IMR-90 (cell line): Measurements from ENCODE around the gene FYCO1. TPM values are rescaled to one million over a fixed set of nuclear protein-coding genes. Genes with fewer than 3 reads are reported as not detected.

ENCODE experiments used
- ATAC-seq: fragments of 200-7000 bp; cut with Tn5 transposase; 2 replicates; pipeline ENCODE4 v1.9.1; 2020; ENCODE audit warnings: low read depth, mild to moderate bottlenecking, moderate library complexity
- BruUV-seq: library from RNA; stranded (reverse); fragments of 400-500 nt; replicated peaks from 2 replicates; lab custom pipeline; 2021; lab: Mats Ljungman, UMichigan
- CTCF ChIA-PET: fragments of 300-600 bp; formaldehyde crosslinking; extraction: SDS; loops from one replicate; lab custom pipeline; 2021; ENCODE audit warnings: antibody characterized with exemption; lab: Yijun Ruan, JAX
- POLR2A ChIA-PET: fragments of 300-600 bp; sonication (Branson Sonifier 250); formaldehyde crosslinking; loops from one replicate; lab custom pipeline; 2022; ENCODE audit warnings: antibody characterized with exemption; ENCODE audit not compliant: unreplicated experiment; lab: Charles Lee
- DNase-seq: peaks from one replicate; pipeline ENCODE4 v3.0.0; 2013
- H2AFZ ChIP-seq: replicated peaks from 2 replicates; pipeline ENCODE3; 2013; ENCODE audit warnings: low read length, mild to moderate bottlenecking; ENCODE audit not compliant: poor library complexity
- H2AK5ac ChIP-seq: 2 replicates; pipeline ENCODE4 v1.6.1; 2013; ENCODE audit warnings: low read depth, low read length, inconsistent platforms
- H2AK9ac ChIP-seq: replicated peaks from 2 replicates; pipeline ENCODE3; 2013; ENCODE audit warnings: mild to moderate bottlenecking, low read depth, low read length, moderate library complexity; ENCODE audit not compliant: poor library complexity
- H2BK120ac ChIP-seq: 2 replicates; pipeline ENCODE4 v1.6.1; 2013; ENCODE audit warnings: low read depth, low read length, inconsistent platforms
- H2BK15ac ChIP-seq: 3 replicates; pipeline ENCODE4 v1.6.1; 2013; ENCODE audit warnings: low read depth, low read length, inconsistent platforms
- H2BK20ac ChIP-seq: 2 replicates; pipeline ENCODE4 v1.6.1; 2013; ENCODE audit warnings: low read depth, mild to moderate bottlenecking, inconsistent platforms, low read length, moderate library complexity
- H2BK5ac ChIP-seq: 2 replicates; pipeline ENCODE4 v1.6.1; 2013; ENCODE audit warnings: mild to moderate bottlenecking, low read depth, low read length, inconsistent platforms; ENCODE audit not compliant: poor library complexity, severe bottlenecking
- H3K14ac ChIP-seq: replicated peaks from 2 replicates; pipeline ENCODE4 v1.6.1; 2013; ENCODE audit warnings: low read depth, low read length, inconsistent platforms
- H3K18ac ChIP-seq: 2 replicates; pipeline ENCODE4 v1.6.1; 2013; ENCODE audit warnings: low read depth, low read length, control low read depth
- H3K23ac ChIP-seq: 2 replicates; pipeline ENCODE4 v1.6.1; 2013; ENCODE audit warnings: low read depth, low read length, inconsistent platforms
- H3K27ac ChIP-seq: 2 replicates; pipeline ENCODE4 v1.5.1; 2013; ENCODE audit warnings: mild to moderate bottlenecking, control low read depth, low read length; ENCODE audit not compliant: insufficient read depth
- H3K27me3 ChIP-seq: 2 replicates; pipeline ENCODE4 v1.6.1; 2013; ENCODE audit warnings: low read length; ENCODE audit not compliant: control insufficient read depth, insufficient read depth
- H3K36me3 ChIP-seq: 2 replicates; pipeline ENCODE4 v1.6.1; 2013; ENCODE audit warnings: low read length, mixed read lengths; ENCODE audit not compliant: control insufficient read depth, insufficient read depth
- H3K4ac ChIP-seq: 2 replicates; pipeline ENCODE4 v1.6.1; 2013; ENCODE audit warnings: low read depth, low read length, inconsistent platforms
- H3K4me1 ChIP-seq: 2 replicates; pipeline ENCODE4 v1.6.1; 2013; ENCODE audit warnings: low read length, mixed read lengths; ENCODE audit not compliant: control insufficient read depth, insufficient read depth
- H3K4me2 ChIP-seq: 2 replicates; pipeline ENCODE4 v1.6.1; 2013; ENCODE audit warnings: low read depth, mild to moderate bottlenecking, control low read depth, low read length, moderate library complexity
- H3K4me3 ChIP-seq: 2 replicates; pipeline ENCODE4 v1.5.1; 2013; ENCODE audit warnings: low read depth, mild to moderate bottlenecking, control low read depth, low read length, moderate library complexity; ENCODE audit not compliant: insufficient read depth
- H3K56ac ChIP-seq: 2 replicates; pipeline ENCODE4 v1.6.1; 2013; ENCODE audit warnings: low read length, inconsistent platforms; ENCODE audit not compliant: insufficient read depth; ENCODE audit errors: extremely low read depth
- H3K79me1 ChIP-seq, 2 experiments: 2 replicates each; pipeline ENCODE4 v1.6.1; 2013; ENCODE audit warnings: low read length in 2 of 2, inconsistent platforms in 1 of 2, low read depth in 1 of 2
- H3K9ac ChIP-seq: 2 replicates; pipeline ENCODE4 v1.6.1; 2013; ENCODE audit warnings: low read depth, low read length, control low read depth
- H3K9me1 ChIP-seq: 2 replicates; pipeline ENCODE4 v1.6.1; 2013; ENCODE audit warnings: low read length, inconsistent platforms; ENCODE audit not compliant: insufficient read depth
- H3K9me3 ChIP-seq: 2 replicates; pipeline ENCODE4 v1.6.1; 2013; ENCODE audit warnings: low read length; ENCODE audit not compliant: control insufficient read depth, insufficient read depth
- H4K20me1 ChIP-seq: 2 replicates; pipeline ENCODE4 v1.6.1; 2013; ENCODE audit warnings: low read length, inconsistent platforms; ENCODE audit not compliant: insufficient read depth
- H4K5ac ChIP-seq: 2 replicates; pipeline ENCODE4 v1.6.1; 2013; ENCODE audit warnings: mild to moderate bottlenecking, low read depth, low read length, control low read depth
- H4K8ac ChIP-seq, 2 experiments: 2 replicates each; pipeline ENCODE4 v1.6.1; 2013; ENCODE audit warnings: low read depth in 2 of 2, low read length in 2 of 2, control low read depth in 1 of 2, inconsistent platforms in 1 of 2
- H4K91ac ChIP-seq: 2 replicates; pipeline ENCODE4 v1.6.1; 2013; ENCODE audit warnings: low read depth, low read length, inconsistent platforms; ENCODE audit not compliant: insufficient read depth
- BHLHE40 ChIP-seq: fragments of 150-350 bp; IDR thresholded peaks from 2 replicates; pipeline ENCODE4 v1.6.1; 2016; ENCODE audit warnings: mild to moderate bottlenecking, low read depth, low read length
- CEBPB ChIP-seq: IDR thresholded peaks from 2 replicates; pipeline ENCODE4 v1.6.1; 2012; ENCODE audit warnings: low read depth, low read length, improper control_type of control experiment
- CTCF ChIP-seq: conservative IDR thresholded peaks from 2 replicates; pipeline ENCODE4 v1.5.1; 2012; ENCODE audit warnings: mild to moderate bottlenecking, low read depth, low read length, improper control_type of control experiment
- ELK1 ChIP-seq: fragments of 150-350 bp; IDR thresholded peaks from 2 replicates; pipeline ENCODE4 v1.6.1; 2016; ENCODE audit warnings: low read depth, mild to moderate bottlenecking, low read length, moderate library complexity, borderline replicate concordance
- FOS ChIP-seq: fragments of 150-350 bp; IDR thresholded peaks from 2 replicates; pipeline ENCODE4 v1.6.1; 2016; ENCODE audit warnings: low read depth, low read length
- MAFK ChIP-seq: IDR thresholded peaks from 2 replicates; pipeline ENCODE4 v1.6.1; 2012; ENCODE audit warnings: low read depth, low read length, improper control_type of control experiment
- MAZ ChIP-seq: IDR thresholded peaks from 2 replicates; pipeline ENCODE4 v1.6.1; 2012; ENCODE audit warnings: low read depth, mild to moderate bottlenecking, low read length, improper control_type of control experiment, moderate library complexity, borderline replicate concordance
- MXI1 ChIP-seq: IDR thresholded peaks from 2 replicates; pipeline ENCODE4 v1.6.1; 2012; ENCODE audit warnings: low read depth, mild to moderate bottlenecking, low read length, moderate library complexity, borderline replicate concordance
- NFE2L2 ChIP-seq: fragments of 150-350 bp; IDR thresholded peaks from 2 replicates; pipeline ENCODE4 v1.6.1; 2016; ENCODE audit warnings: low read depth, mild to moderate bottlenecking, low read length
- POLR2A ChIP-seq: IDR thresholded peaks from 2 replicates; pipeline ENCODE4 v1.6.1; 2012; ENCODE audit warnings: mild to moderate bottlenecking, low read depth, low read length
- RAD21 ChIP-seq: IDR thresholded peaks from 2 replicates; pipeline ENCODE4 v1.6.1; 2012; ENCODE audit warnings: low read length, improper control_type of control experiment
- RCOR1 ChIP-seq: IDR thresholded peaks from 2 replicates; pipeline ENCODE4 v1.6.1; 2012; ENCODE audit warnings: mild to moderate bottlenecking, low read length, improper control_type of control experiment; ENCODE audit not compliant: insufficient replicate concordance
- SMC3 ChIP-seq: fragments of 150-350 bp; IDR thresholded peaks from 2 replicates; pipeline ENCODE4 v1.6.1; 2016; ENCODE audit warnings: low read depth, mild to moderate bottlenecking, antibody characterized with exemption, low read length, moderate library complexity
- USF2 ChIP-seq: fragments of 150-350 bp; IDR thresholded peaks from 2 replicates; pipeline ENCODE4 v1.6.1; 2017; ENCODE audit warnings: mild to moderate bottlenecking, antibody characterized with exemption, low read length, low read depth
- WGBS, 2 experiments: methylation state at CpG; one replicate each; pipeline versions ENCODE4 v1.1.5 to v1.1.7; 2013; ENCODE audit warnings: missing lambda C conversion rate in 2 of 2; ENCODE audit not compliant: insufficient read length in 1 of 2; ENCODE audit errors: extremely low coverage in 2 of 2; 5-methylcytosine and 5-hydroxymethylcytosine counted together
- dilution Hi-C: fragments of 300-500 bp; cut with HindIII; formaldehyde crosslinking; loops from one replicate; pipeline ENCODE4 v1.14.3; 2018; ENCODE audit warnings: low sequenced_read_pairs; ENCODE audit not compliant: unreplicated experiment
- in situ Hi-C: fragments of 300-500 bp; cut with MboI; formaldehyde crosslinking; loops from 3 replicates; pipeline ENCODE4 v1.14.3; 2019; ENCODE audit warnings: low sequenced_read_pairs, inconsistent platforms, mixed read lengths
- intact Hi-C: fragments of 100-400 bp; cut with micrococcal nuclease; formaldehyde crosslinking; loops from 2 replicates; pipeline ENCODE4 v1.10.0; 2022
- polyA plus RNA-seq, 3 experiments: library from polyadenylated mRNA; depleted of rRNA; stranded (reverse); fragments of >200 nt; gene quantifications; 2 replicates each; pipeline ENCODE4 v1.2.3, GENCODE V29; 2012; ENCODE audit warnings: low replicate concordance in 1 of 3
- total RNA-seq: library from RNA; depleted of rRNA; stranded (reverse); fragments of >200 nt; gene quantifications from 2 replicates; pipeline ENCODE4 v1.2.3, GENCODE V29; 2012

The FYCO1 gene
- total and polyA plus RNA-seq, 2 of the 4 experiments (the other 2 are of a cell fraction), result 13.7 to 20.1 TPM

GRCh38 chr3:45951946-45952345 is 43.7 kb downstream of the FYCO1 start:
- in situ Hi-C loops (no loop called here), dilution Hi-C loops (no loop called here), intact Hi-C loops (no loop called here)
- Histone ChIP-seq H3K27ac (no peak overlapping the region), H3K36me3 (peaks cover 63% of the 10 kb centered on the region), H3K14ac (no peak overlapping the region), H3K56ac (no peak overlapping the region), H3K4me2 (no peak overlapping the region), H3K79me1 (peaks cover 0 to 4% of the 10 kb centered on the region in 2 experiments; a peak in 1 of 4 replicates), H4K5ac (no peak overlapping the region), H2BK5ac (no peak overlapping the region), H3K23ac (no peak overlapping the region), H2AK5ac (0 out of 2 replicates have a peak overlapping the region, but pooled peaks have one; percentile 56), H3K27me3 (no peaks in the 10 kb centered on the region), H3K4ac (no peak overlapping the region), H3K4me1 (peaks cover 28% of the 10 kb centered on the region), H3K9me3 (no peaks in the 10 kb centered on the region), H4K8ac (no peak overlapping the region), H2BK120ac (no peak overlapping the region), H3K18ac (no peak overlapping the region), H3K4me3 (no peak overlapping the region), H4K20me1 (peaks cover 7% of the 10 kb centered on the region; the same call in 1 of the 2 replicates), H2BK20ac (no peak overlapping the region), H2AFZ (no peak overlapping the region), H4K91ac (no peak overlapping the region), H3K9ac (no peak overlapping the region), H2BK15ac (no peak overlapping the region), H2AK9ac (no peak overlapping the region), H3K9me1 (peaks cover 28% of the 10 kb centered on the region)
- TF ChIP-seq RCOR1 (no peak), POLR2A (no peak), NFE2L2 (no peak), MAFK (no peak), MXI1 (no peak), RAD21 (no peak), SMC3 (no peak), USF2 (no peak), ELK1 (no peak), FOS (no peak), MAZ (no peak), CTCF (no peak), CEBPB (no peak), BHLHE40 (no peak)
- WGBS, 2 experiments, result no CpG with 5 or more reads among the region's 6 CpGs
- CTCF ChIA-PET, result no interaction called here
- DNase-seq (no peak), ATAC-seq (no peak)
- POLR2A ChIA-PET, result no interaction called here
- BruUV-seq, result no TSS peak
